ENCODE data around the gene ZNF644.
A peak's percentile ranks its signal among the peaks of the same experiment; 100 is the strongest.
"Not testable (repeated sequence)": the region's sequence is repeated elsewhere in the genome, so short reads cannot be mapped to it uniquely, and the experiment has no call there.

The ZNF644 gene

GRCh38 chr1:91021686-91022517, at the start of gene ZNF644:
ZNF644 (minus strand) TSS chr1:91022035; CDS start chr1:90982353, 39,682 bp downstream.
- DNase-seq (ENCODE audit: low read depth in 1 of 2, low spot score in 1 of 2) = peak; percentile 79 to 91

- no peak for DNase-seq (ENCODE audit: low read depth in 1 of 2, low spot score in 1 of 2)
Measured at GRCh38 chr1:91070298-91070697, 48.5 kb upstream of the ZNF644 start.

GRCh38 chr1:91066538-91066937, 44.7 kb upstream of the ZNF644 start:
- no peak for DNase-seq (ENCODE audit: low read depth in 1 of 2, low spot score in 1 of 2)

GRCh38 chr1:91065337-91065736, 43.5 kb upstream of the ZNF644 start:
- no peak for DNase-seq (ENCODE audit: low read depth in 1 of 2, low spot score in 1 of 2)

- not testable (repeated sequence) for DNase-seq (ENCODE audit: low read depth in 1 of 2, low spot score in 1 of 2)
Measured at GRCh38 chr1:91063403-91063802, 41.6 kb upstream of the ZNF644 start.

GRCh38 chr1:91059157-91059556, 37.3 kb upstream of the ZNF644 start:
- no peak for DNase-seq (ENCODE audit: low read depth in 1 of 2, low spot score in 1 of 2)

- no peak for DNase-seq (ENCODE audit: low read depth in 1 of 2, low spot score in 1 of 2)
Measured at GRCh38 chr1:91057784-91058183, 35.9 kb upstream of the ZNF644 start.

GRCh38 chr1:91054780-91055481, 33.1 kb upstream of the ZNF644 start:
- DNase-seq (ENCODE audit: low read depth in 1 of 2, low spot score in 1 of 2) = no peak

GRCh38 chr1:91053630-91054029, 31.8 kb upstream of the ZNF644 start:
- no peak for DNase-seq (ENCODE audit: low read depth in 1 of 2, low spot score in 1 of 2)

- DNase-seq (ENCODE audit: low read depth in 1 of 2, low spot score in 1 of 2) = not testable (repeated sequence)
Measured at GRCh38 chr1:91049551-91049950, 27.7 kb upstream of the ZNF644 start.

- no peak for DNase-seq (ENCODE audit: low read depth in 1 of 2, low spot score in 1 of 2)
Measured at GRCh38 chr1:91046766-91047165, 24.9 kb upstream of the ZNF644 start.

GRCh38 chr1:91045284-91045683, 23.4 kb upstream of the ZNF644 start:
- DNase-seq (ENCODE audit: low read depth in 1 of 2, low spot score in 1 of 2) = no peak

GRCh38 chr1:91044776-91045175, 22.9 kb upstream of the ZNF644 start:
- not testable (repeated sequence) for DNase-seq (ENCODE audit: low read depth in 1 of 2, low spot score in 1 of 2)

- DNase-seq (ENCODE audit: low read depth in 1 of 2, low spot score in 1 of 2) = not testable (repeated sequence)
Measured at GRCh38 chr1:91042372-91042771, 20.5 kb upstream of the ZNF644 start.

GRCh38 chr1:91038582-91038981, 16.7 kb upstream of the ZNF644 start:
- DNase-seq (ENCODE audit: low read depth in 1 of 2, low spot score in 1 of 2) = no peak

GRCh38 chr1:91036894-91037829, 15.3 kb upstream of the ZNF644 start:
- DNase-seq (ENCODE audit: low read depth in 1 of 2, low spot score in 1 of 2) = no peak

- no peak for DNase-seq (ENCODE audit: low read depth in 1 of 2, low spot score in 1 of 2)
Measured at GRCh38 chr1:91032349-91032748, 10.5 kb upstream of the ZNF644 start.

GRCh38 chr1:91031081-91031480, 9.2 kb upstream of the ZNF644 start:
- DNase-seq (ENCODE audit: low read depth in 1 of 2, low spot score in 1 of 2) = no peak

- DNase-seq (ENCODE audit: low read depth in 1 of 2, low spot score in 1 of 2) = no peak
Measured at GRCh38 chr1:91026777-91027176, 4.9 kb upstream of the ZNF644 start.

GRCh38 chr1:91026320-91026719, 4.5 kb upstream of the ZNF644 start:
- DNase-seq (ENCODE audit: low read depth in 1 of 2, low spot score in 1 of 2) = no peak

- DNase-seq (ENCODE audit: low read depth in 1 of 2, low spot score in 1 of 2) = no peak
Measured at GRCh38 chr1:91024481-91025119, 2.8 kb upstream of the ZNF644 start.
